ENCODE measurements around the gene HGF.

HGF gene

DNA sequence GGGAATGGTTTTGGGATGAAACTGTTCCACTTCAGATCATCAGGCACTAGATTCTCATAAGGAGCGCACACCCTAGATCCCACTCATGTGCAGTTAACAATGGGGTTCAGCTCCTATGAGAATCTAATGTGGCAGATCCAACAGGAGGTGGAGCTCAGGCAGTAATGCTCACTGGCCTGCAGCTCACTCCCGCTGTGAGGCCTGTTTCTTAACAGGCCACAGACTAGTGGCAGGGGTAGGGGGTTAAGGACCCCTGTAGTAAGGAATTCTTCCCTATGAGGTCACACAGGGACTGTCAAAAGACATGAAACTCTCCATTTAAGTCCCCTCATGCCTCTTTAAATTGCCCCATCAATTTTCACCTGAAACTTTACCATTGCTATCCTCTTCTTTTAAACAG, 8.0 kb downstream of the HGF start:
- TF ChIP-seq CTCF (conservative IDR thresholded peaks at IDR 0.05; ENCODE audit: low read depth) = no peak
- POLR2A ChIA-PET (ENCODE audit: low non-redundant PET) = no interaction called here
- DNase-seq (ENCODE audit: low spot score) = no peak
- CTCF ChIA-PET = no interaction called here
- H3K27ac ChIP-seq = no peak overlapping the region

- ChIA-PET POLR2A (ENCODE audit: low non-redundant PET) (no interaction called here), CTCF (interaction anchor here (1.4 kb wide), 1 partner anchor 261 kb away, joined by 3 read pairs; no protein-coding TSS in a partner anchor)
- no peak overlapping the region for H3K27ac ChIP-seq
- DNase-seq (ENCODE audit: low spot score) = no peak
- no peak for TF ChIP-seq CTCF (conservative IDR thresholded peaks at IDR 0.05; ENCODE audit: low read depth)
Measured at GRCh38 chr7:81761031-81761430, 8.8 kb downstream of the HGF start.

GRCh38 chr7:81754918-81755696, 14.7 kb downstream of the HGF start:
- DNase-seq (ENCODE audit: low spot score) = no peak
- H3K27ac ChIP-seq = no peak overlapping the region

GRCh38 chr7:81753392-81753791, 16.5 kb downstream of the HGF start:
- ChIA-PET CTCF (no interaction called here), POLR2A (ENCODE audit: low non-redundant PET) (no interaction called here)
- TF ChIP-seq CTCF (conservative IDR thresholded peaks at IDR 0.05; ENCODE audit: low read depth) = no peak
- no peak for DNase-seq (ENCODE audit: low spot score)
- H3K27ac ChIP-seq = no peak overlapping the region

More at GRCh38 chr7:81754918-81755696, 14.7 kb downstream of the HGF start:
- CTCF ChIA-PET = no interaction called here
- no peak for TF ChIP-seq CTCF (conservative IDR thresholded peaks at IDR 0.05; ENCODE audit: low read depth)
- POLR2A ChIA-PET (ENCODE audit: low non-redundant PET) = no interaction called here

DNA sequence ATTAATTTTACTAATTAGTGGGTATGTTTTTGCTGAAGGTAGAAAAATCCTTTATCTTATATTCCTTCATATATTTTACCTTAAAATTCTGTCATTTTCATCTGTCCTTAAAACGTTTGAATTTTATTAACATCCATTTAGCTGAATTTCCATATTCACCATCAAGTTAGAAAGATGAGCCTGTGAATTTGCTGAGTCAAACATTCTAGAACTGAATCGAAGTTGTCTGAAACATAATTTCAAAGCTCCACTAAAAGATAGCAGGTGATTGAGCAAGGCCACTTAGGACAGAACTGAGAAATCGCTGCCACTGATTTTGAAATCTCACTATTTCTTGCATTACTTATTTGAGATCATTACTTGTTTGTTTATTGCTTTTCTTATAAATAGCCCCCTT, 17.5 kb downstream of the HGF start:
- no peak for DNase-seq (ENCODE audit: low spot score)
- no peak for TF ChIP-seq CTCF (conservative IDR thresholded peaks at IDR 0.05; ENCODE audit: low read depth)
- H3K27ac ChIP-seq = no peak overlapping the region
- CTCF ChIA-PET = no interaction called here
- POLR2A ChIA-PET (ENCODE audit: low non-redundant PET) = no interaction called here

DNA sequence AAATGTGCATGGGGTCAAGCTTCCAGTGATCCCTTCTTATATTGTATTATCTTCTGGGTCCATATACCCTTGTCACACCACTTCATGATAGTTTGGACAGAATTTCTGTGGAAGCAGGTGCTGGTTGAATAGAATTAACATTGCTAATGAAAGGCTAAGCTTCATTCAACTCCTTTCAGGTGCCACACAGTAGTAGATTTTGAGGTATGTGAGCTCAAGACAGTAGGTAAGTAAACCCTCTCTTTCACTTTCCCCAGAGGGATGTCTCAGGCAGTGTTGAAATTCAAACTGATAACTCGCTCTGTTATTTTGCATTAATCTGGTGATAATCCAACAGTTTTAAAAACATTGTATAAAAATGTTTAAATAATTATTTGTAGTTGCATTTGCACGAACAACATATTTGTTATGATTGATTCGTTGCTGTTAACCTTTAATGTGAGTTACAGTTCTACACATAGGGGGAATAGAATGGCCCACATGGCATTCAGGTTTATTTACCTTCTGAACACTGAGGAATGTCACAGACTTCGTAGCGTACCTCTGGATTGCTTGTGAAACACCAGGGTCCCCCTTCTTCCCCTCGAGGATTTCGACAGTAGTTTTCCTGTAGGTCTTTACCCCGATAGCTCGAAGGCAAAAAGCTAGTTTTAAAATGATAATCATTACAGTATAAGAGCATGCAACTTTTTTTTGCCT, 18.1 kb downstream of the HGF start:
- POLR2A ChIA-PET (ENCODE audit: low non-redundant PET) = no interaction called here
- TF ChIP-seq CTCF (conservative IDR thresholded peaks at IDR 0.05; ENCODE audit: low read depth) = no peak
- CTCF ChIA-PET = interaction anchor here (0.6 kb wide), 1 partner anchor 15 kb away, joined by 5 read pairs; no protein-coding TSS in a partner anchor
- no peak overlapping the region for H3K27ac ChIP-seq
- no peak for DNase-seq (ENCODE audit: low spot score)

Data from RWPE1 (cell line).